Measurements from ENCODE around the gene RSPO3. TPM values are rescaled to one million over a fixed set of nuclear protein-coding genes. Genes with fewer than 3 reads are reported as not detected.
A peak's percentile ranks its signal among the peaks of the same experiment; 100 is the strongest.

RSPO3 gene
- total RNA-seq, 1 donor from 2014 or later = 1.8 TPM

DNA sequence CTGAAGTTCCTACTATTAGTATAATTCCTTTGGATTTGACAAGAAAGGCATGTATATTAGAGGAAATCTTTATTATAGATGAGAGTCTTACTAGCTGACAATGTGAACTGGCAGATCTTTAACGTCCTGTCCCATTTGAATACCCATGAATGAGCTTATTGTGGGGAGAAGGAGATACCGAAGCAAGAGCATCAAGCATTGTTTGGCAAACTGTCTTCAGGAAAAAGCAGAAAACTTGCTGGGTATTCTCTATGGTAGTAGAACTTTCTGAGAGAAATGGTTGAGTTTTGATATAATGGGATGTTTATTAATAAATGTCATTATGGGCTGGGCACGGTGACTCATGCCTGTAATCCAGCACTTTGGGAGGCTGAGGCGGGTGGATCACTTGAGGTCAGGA, 18.3 kb downstream of the RSPO3 start:
- intact Hi-C loops (cut with DNase I) = no loop called here
- no peak for DNase-seq (ENCODE audit: low spot score)

DNA sequence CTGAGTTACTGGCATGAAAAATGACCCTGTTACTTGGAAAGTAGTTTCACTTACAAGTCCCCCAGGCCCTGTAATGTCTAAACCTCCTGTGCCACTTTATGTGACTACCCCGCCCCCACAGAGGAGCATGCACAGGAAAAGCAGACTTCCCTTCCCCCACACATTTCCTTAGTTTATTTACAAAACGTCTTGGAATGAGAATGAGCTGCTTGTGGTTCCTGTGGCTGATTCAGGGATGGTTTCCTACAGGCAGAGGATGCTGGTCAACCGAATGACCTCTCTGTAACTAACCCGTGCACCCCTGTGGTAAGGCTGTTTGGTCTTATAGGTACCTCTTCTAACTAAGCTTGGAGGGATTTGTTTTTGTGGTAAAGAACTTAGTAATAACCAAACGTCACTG, 28.5 kb downstream of the RSPO3 start:
- no peak for DNase-seq (ENCODE audit: low spot score)

DNA sequence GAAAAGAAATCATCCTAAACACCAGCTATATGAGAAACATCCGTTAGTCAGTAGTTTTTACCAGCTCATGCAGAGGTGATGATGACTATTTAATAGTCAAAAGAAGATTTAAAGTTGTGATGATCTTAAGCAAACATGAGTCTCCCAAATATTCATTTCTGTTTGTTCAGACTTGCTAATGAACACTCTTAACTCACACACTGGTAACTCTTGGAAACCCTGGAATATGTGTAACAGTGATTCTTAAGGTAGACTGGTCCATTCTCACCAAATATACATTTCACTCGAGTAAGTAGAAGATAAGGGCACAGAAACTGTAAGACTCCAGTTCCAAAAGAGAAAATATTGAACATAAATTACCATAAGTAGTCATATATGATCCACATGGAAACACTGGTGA, 29.1 kb downstream of the RSPO3 start:
- no peak for DNase-seq (ENCODE audit: low spot score)
- intact Hi-C loops (cut with DNase I) = no loop called here

More for the DNA sequence above, 28.5 kb downstream of the RSPO3 start:
- intact Hi-C loops (cut with DNase I) = no loop called here

DNA sequence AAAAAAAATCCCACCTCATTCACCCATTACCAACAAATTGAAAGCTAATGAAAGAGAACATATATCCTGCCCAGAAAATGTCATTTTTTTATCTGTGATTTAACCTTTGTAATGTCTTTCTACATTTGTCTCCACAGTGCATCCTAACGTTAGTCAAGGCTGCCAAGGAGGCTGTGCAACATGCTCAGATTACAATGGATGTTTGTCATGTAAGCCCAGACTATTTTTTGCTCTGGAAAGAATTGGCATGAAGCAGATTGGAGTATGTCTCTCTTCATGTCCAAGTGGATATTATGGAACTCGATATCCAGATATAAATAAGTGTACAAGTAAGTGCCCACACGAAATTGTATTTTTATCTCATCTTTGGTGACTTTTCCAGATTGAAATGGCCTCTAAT, 30.0 kb downstream of the RSPO3 start:
- DNase-seq (ENCODE audit: low spot score) = no peak
- intact Hi-C loops (cut with DNase I) = no loop called here

DNA sequence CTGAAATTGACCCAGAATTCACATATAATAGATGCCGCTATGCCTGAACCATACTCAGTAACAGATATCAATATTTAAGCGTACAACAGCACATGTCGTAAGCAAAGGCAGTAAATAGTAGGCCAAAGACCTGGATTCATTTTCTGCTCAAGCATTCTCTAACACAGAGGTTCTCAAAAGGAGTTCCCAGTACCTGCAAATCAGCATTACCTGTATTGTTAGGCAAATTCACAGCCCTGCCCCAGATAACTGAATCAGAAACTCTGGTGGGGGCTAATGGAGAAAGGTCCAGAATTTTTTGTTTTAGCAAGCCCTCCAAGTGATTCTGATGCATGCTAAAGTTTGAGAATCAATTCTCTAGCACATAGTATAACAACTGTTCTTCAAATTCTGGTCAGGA, 36.0 kb downstream of the RSPO3 start:
- intact Hi-C loops (cut with DNase I) = no loop called here
- no peak for DNase-seq (ENCODE audit: low spot score)

DNA sequence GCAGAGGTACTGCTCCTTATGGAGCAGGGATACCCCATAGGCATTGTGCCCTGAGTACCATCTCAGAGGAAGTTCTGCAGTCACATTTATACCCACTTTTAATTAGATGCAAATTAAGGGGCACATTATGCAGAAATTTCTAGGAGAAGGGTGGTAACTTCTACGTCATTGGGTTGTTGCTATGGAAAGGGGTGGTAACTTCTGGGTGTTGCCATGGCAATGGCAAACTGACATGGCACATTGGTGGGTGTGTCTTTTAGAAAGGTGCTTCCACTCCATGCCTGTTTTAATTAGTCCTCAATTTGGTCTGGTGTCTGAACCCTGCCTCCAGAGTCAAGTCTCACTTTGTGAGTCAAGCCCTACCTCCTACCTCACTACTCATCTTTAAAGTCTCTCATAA, 42.0 kb downstream of the RSPO3 start:
- no peak for DNase-seq (ENCODE audit: low spot score)
- intact Hi-C loops (cut with DNase I) = no loop called here

DNA sequence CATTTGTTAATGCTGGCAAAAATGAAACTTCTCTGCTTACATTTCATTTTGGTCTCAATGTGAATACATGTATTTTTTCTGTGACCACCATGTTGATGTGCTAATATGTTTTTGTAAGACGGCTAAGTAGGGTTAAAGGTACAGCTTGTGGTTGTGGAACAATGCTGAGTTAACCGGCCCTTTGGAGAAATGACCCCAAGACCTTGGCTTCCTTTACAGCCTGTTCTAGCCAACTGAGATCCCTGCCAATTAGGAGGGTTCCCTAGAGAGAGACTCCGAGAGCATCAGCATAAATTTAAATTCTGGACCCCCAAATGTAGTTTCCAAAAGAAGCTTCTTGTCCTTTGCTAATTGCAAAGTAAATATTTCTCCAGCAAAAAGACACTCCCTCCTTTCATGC, 44.4 kb downstream of the RSPO3 start:
- intact Hi-C loops (cut with DNase I) = no loop called here
- DNase-seq (ENCODE audit: low spot score) = no peak

DNA sequence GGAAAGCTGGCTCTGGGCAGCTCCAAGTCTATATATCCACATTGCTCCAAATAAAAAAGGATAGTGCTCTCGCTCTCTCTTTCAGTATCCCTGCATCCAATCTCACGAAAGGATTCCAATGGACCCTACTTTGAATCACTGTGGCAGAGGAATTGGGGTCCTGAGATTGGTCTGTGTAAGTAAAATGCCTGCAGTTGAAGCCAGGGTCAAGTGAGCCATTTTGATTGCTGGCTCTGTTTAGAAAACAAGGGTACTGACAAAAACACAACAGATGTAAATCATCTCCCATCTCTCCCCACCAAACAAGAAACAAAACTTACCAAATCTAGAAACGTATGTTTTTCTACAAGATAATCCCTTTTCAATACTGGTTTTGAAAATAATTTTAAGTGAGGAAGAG, 45.6 kb downstream of the RSPO3 start:
- intact Hi-C loops (cut with DNase I) = no loop called here
- no peak for DNase-seq (ENCODE audit: low spot score)

DNA sequence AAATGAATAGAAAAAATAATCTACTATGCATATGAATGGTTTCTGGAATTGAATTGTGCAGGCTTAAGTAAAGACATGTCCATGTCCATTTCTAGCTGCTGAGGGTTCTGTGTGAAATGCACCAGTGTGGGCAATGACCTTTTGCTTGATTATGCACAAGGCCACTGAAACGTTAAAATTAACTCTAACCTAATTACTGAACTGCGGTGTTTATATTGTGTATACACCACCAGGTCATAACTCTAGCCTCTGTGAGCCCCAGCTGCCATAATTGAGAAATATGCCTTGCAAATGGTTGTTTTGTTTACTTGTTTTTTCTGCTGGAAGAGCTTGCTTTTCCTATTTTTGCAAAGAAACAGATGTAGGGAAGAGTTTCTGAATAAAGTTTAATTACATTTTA, 46.1 kb downstream of the RSPO3 start:
- intact Hi-C loops (cut with DNase I) = no loop called here
- DNase-seq (ENCODE audit: low spot score) = no peak

DNA sequence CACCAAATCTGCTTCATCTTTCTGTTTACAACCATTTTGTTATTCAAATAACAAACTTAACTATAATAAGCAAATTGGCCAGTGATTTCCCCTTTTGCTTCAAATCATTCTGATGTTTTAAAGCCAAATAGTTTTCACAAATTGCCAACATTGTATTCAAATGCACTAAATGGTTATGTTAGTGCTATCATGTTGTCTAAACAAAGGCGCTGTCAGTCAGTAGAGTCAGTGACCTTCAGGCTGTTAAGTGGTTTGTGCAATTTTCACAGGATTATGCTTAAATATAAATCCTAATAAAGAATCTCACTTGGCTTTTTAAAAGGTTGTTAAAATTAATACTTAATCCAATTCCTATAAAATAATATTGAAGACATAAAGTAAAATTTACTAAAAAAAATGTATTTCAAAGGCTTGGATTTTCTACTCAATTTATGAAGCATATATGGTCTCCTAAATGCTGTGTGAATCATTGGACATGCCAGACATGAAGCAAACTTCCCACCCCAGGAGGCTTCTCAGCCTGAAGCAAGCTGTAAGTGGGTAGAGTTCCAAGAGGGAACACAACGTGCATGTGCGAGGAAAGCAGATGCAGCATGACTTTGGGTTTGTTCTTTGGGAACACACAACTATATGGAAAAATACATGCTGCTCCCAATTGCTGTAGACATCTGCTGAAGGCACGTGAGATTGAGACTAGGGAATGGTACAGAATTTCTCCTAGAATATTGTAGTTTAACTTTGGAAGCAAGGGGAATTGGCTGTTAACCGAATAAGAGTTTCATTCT, 54.9 kb downstream of the RSPO3 start:
- intact Hi-C loops (cut with DNase I) = no loop called here

DNA sequence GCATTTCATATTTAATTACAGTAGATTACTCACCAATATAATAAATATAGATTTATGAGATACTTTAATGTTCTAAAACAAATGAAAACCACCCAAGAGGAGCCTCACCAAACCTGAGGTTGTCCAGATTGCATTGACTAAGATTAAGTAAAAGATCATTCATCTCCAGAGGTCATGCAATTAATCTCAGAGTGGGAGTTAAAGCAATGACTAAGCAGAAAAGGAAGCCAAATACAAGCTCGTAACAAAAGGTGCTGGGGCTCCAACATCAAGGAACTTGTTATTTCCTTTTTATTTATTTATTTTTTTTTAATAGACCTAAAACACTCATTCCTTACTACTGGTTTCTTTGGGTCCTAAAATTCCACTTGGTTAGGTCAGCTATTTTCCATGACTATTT, 57.7 kb downstream of the RSPO3 start:
- DNase-seq (ENCODE audit: low spot score) = no peak
- intact Hi-C loops (cut with DNase I) = no loop called here

More for the DNA sequence above, 54.9 kb downstream of the RSPO3 start:
- DNase-seq (ENCODE audit: low spot score) = no peak

DNA sequence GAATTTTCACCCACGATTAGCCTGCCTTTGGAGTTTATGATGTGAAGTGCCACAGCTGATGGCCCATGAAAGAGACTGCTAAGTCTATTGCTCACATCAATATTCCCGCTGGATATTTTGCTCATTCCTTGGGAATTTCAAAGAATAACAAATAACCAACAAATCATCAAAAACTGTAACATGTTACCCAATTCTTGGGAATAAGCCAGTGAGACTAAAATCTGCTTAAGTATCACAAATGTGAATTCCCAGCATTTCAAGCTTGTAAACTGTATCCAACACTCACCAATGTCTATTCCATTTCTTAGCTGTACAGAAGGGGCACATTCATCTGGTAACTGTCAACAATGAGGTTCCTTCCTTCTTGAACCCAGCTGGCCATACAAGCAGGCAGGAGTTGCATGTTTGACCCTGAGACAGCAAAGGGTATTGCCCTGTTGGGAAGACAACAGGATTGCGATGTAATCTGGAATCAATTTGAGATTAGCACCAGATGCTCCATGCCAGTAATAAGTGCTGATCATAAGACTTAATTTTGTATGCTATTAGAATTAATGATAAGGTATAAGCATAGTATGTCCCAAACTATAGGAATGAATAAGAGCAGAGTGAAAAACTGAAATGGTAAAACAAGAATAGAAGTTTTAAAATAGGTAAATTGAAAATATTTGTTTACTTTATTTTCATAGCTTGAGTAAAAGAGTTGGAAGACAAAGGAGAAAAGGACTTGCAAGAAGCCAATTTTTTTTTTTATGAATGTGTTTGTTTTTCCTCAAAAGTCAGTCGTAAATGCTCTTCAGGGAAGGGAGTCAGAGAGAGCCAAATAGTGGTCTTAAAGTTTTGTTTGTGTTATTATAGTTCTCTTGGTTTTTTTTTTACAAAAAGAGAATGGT, 58.8 kb downstream of the RSPO3 start:
- intact Hi-C loops (cut with DNase I) = no loop called here
- no peak for DNase-seq (ENCODE audit: low spot score)

DNA sequence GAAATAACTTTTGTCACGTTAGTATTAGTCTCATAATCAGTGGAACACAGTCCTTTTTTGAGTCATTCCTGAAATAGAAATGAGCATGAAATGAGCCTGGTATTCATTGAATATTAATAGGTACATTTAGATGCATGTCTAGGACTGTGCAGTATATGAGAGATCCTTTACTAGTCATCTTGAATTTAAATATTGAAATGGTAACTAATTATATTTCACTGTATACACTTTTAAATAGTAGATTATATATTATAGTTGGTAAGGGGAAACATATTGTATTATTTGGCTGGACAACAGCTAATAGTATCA, 59.4 kb downstream of the RSPO3 start:
- DNase-seq (ENCODE audit: low spot score) = no peak
- intact Hi-C loops (cut with DNase I) = no loop called here

DNA sequence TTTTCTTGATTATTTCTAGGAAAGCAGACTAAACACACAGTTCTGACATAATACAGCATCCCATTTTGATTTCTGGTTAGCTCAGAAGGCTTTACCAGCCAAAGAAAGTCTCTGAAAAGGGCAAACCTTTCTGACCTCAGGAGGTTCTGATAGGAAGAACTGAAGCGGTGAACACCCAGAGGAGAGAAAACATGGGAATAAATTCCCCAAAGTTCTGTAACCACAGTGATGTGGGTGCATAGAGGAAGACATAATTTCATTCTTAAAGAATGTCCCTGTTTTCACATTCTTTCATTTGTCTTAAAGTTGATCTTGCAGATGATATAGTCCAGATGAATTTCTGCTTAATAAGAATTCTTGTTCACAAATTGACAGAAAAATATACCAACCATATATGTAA, 60.3 kb downstream of the RSPO3 start:
- intact Hi-C loops (cut with DNase I) = no loop called here
- no peak for DNase-seq (ENCODE audit: low spot score)

DNA sequence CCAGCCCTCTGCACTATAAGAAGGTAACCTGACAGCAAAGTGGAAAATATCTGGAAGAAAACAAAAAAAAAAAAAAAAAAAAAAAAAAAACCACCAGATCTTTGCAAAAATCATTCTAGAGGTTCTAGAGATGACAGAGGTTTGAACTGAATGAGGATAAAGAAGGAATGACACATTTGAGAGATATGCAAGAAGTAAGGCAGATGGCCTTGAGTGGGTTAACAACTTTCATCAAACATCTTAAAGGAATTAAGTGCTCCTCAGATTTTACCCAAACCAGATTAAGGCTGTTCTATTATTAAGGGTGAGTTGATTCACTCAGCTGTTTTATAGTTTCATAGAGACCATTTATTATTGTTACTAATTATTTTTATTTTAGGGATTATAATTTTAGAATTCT, 62.0 kb downstream of the RSPO3 start:
- DNase-seq (ENCODE audit: low spot score) = no peak
- intact Hi-C loops (cut with DNase I) = no loop called here

DNA sequence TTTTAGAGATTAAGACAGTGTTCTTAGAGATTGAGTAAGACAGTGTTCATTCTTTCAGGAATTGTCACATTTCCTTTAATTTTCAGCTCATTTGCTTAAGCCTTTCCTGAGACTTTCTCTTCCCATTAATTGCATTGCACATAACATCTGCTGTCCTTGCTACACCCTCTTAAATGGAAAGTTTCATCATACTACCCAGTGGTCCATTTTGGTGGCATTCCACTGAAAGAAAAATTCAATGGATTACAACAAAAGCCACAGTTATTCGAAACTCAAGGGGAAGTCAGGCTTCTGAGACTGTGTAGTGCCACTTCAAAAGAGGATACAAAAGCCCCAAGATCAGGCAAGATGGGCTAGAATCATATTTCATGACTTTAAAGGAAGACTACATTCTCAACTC, 64.0 kb downstream of the RSPO3 start:
- intact Hi-C loops (cut with DNase I) = no loop called here

DNA sequence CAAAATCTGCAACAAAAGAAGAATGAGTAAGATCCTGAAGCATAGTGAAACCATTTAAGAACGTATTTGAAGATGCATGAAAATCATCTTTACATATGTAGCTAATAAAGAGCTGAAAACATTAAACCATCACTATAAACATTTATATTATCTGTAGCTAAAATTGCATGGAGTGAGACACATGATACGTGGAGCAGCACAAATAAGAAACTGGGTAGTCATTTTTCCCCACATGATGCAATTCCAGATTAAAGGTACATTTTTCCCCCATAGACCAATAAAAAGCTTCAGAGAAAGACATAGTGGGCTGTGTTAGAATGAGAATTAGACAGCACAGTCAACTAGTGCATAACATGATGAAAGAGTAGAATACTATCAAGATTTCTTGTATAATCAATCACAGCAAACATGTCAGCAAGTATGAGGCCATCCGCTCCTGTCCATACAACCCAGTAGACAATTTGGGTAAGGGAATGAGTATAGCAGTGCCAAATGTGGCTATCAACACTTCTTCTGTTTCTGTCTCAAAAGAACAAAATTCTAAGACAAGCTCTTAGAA, 67.0 kb downstream of the RSPO3 start:
- no peak for DNase-seq (ENCODE audit: low spot score)
- intact Hi-C loops (cut with DNase I) = no loop called here

More for the DNA sequence above, 64.0 kb downstream of the RSPO3 start:
- DNase-seq (ENCODE audit: low spot score) = no peak

DNA sequence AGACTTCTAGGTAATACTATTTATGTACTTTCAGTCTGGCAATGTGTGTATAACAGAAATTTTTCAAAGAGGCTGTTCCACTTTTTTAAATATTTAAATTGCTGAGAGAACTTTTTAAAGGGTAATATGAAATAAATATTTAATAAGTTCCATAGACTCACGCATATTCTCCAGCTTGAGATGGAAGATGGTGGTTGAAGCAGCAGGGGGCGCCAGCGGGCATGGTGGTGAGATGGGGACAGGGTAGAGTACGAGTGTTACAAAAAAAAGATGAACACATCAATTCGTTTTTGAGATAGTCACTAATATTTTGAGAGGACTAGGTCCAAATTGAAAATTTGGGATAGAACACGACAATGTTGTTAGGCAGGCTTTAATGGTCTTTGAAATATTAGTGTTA, 68.4 kb downstream of the RSPO3 start:
- intact Hi-C loops (cut with DNase I) = no loop called here
- peak; percentile 81 for DNase-seq (ENCODE audit: low spot score)

DNA sequence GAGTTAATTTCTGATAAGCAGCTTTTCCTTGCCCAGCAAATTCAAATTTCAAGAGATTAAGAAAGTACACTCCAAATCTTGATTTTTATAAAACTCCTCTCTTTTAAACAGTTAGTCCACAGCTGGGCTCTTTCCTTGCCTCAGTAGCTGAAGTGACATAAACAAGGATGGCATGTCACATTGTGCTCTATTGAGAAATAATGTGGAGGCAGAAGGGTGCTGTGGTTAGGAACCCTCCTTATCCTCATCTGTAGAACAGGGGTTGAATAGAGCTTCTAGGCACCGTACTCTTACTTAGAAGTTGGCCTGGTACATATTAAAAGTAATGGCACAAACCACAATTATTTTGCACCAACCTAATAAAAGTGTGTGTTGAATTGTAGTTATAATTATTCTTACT, 70.3 kb downstream of the RSPO3 start:
- no peak for DNase-seq (ENCODE audit: low spot score)
- intact Hi-C loops (cut with DNase I) = no loop called here

DNA sequence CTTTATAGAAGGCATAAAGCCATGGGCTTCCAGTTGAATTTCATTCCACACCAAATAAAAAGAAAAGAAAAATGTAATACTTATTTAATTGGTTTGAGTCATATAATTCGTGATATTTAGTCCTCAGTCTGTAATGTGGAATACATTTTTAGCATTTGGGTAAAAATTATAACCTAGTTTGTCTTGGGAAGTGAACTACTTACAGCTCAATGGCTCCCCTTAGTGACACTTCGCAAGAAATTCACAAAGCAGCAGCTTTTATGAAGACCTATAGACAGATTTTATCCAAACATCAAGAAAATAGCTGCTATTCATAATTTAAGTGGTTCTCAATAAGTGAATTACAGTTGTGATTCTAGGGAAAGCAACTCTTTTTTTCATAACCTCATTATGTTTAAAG, 72.1 kb downstream of the RSPO3 start:
- no peak for DNase-seq (ENCODE audit: low spot score)
- intact Hi-C loops (cut with DNase I) = no loop called here

DNA sequence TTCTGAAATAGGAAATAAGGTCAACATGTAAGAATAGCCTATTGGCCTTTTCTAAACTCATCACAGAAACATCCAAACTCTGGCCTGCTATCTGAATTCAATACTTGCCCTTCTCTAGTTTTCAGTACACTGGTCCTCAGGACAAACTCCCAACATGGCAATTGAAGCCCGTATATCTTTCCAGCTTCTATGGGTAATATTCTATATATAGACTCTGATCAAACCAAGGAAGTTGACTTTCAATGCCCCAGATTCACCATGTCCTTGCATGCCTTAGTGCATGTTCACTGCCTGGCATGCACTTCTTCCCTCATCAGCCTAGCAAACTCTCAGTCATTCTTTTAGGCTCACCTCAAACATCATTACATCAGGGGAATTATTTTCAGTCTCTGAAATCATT, 73.2 kb downstream of the RSPO3 start:
- no peak for DNase-seq (ENCODE audit: low spot score)
- intact Hi-C loops (cut with DNase I) = loop anchor here (1.0 kb wide), 1 partner anchor 75 kb away; the partner anchor contains the start of gene RNF146
